DND-41 (cell line): ENCODE results near the gene SEPTIN3.

Experiments used
- ATAC-seq: fragments of 200-7000 bp; cut with Tn5 transposase; 3 replicates; pipeline ENCODE4 v1.9.1; 2021; ENCODE audit warnings: low read depth; ENCODE audit not compliant: insufficient read depth
- DNase-seq: peaks from one replicate; pipeline ENCODE4 v3.0.0-alpha.2; 2020
- H2AFZ ChIP-seq: 2 replicates; pipeline ENCODE4 v1.6.0; 2012; ENCODE audit warnings: low read depth, low read length
- H3K27ac ChIP-seq: 2 replicates; pipeline ENCODE4 v1.5.1; 2012; ENCODE audit warnings: low read length, inconsistent platforms
- H3K27me3 ChIP-seq: fragments of 200-600 bp; sonication (generic); 2 replicates; pipeline ENCODE4 v1.6.0; 2012; ENCODE audit warnings: low read length, mild to moderate bottlenecking, inconsistent platforms; ENCODE audit not compliant: insufficient read depth, poor library complexity
- H3K36me3 ChIP-seq: 2 replicates; pipeline ENCODE4 v1.5.1; 2012; ENCODE audit warnings: low read length, inconsistent platforms; ENCODE audit not compliant: insufficient read depth
- H3K4me1 ChIP-seq: 2 replicates; pipeline ENCODE4 v1.5.1; 2012; ENCODE audit warnings: mild to moderate bottlenecking, low read length; ENCODE audit not compliant: insufficient read depth
- H3K4me2 ChIP-seq: 2 replicates; pipeline ENCODE4 v1.6.0; 2012; ENCODE audit warnings: mild to moderate bottlenecking, moderate library complexity, low read length, inconsistent platforms; ENCODE audit not compliant: insufficient read depth
- H3K4me3 ChIP-seq, 2 experiments: fragments of 200-600 bp in 1 of 2; shearing (Covaris generic) in 1 of 2; 2 replicates each; pipeline ENCODE4 v1.5.1; 2012 to 2016; ENCODE audit warnings: inconsistent platforms in 2 of 2, low read length in 2 of 2, mild to moderate bottlenecking in 2 of 2, low read depth in 1 of 2, moderate library complexity in 1 of 2
- H3K79me2 ChIP-seq: 2 replicates; pipeline ENCODE4 v1.6.0; 2012; ENCODE audit warnings: low read length, inconsistent platforms; ENCODE audit not compliant: insufficient read depth
- H3K9ac ChIP-seq: 2 replicates; pipeline ENCODE4 v1.6.0; 2012; ENCODE audit warnings: low read depth, mild to moderate bottlenecking, inconsistent platforms, low read length, moderate library complexity
- H3K9me3 ChIP-seq: 2 replicates; pipeline ENCODE4 v1.5.1; 2012; ENCODE audit warnings: low read length, moderate library complexity, mild to moderate bottlenecking, inconsistent platforms; ENCODE audit not compliant: insufficient read depth, severe bottlenecking
- H4K20me1 ChIP-seq: 2 replicates; pipeline ENCODE4 v1.6.0; 2012; ENCODE audit warnings: low read length; ENCODE audit not compliant: insufficient read depth
- EZH2 ChIP-seq: IDR thresholded peaks from 3 replicates; pipeline ENCODE4 v1.6.1; 2012; ENCODE audit warnings: borderline replicate concordance, low read depth, mild to moderate bottlenecking, moderate library complexity, low read length, inconsistent platforms; ENCODE audit not compliant: severe bottlenecking
- TF ChIP-seq, protein P1 (sequence below): IDR thresholded peaks from 2 replicates; pipeline ENCODE4 v1.5.1; 2012; ENCODE audit warnings: borderline replicate concordance, low read length, moderate library complexity, mild to moderate bottlenecking; ENCODE audit not compliant: poor library complexity, severe bottlenecking; ENCODE audit errors: extremely low read depth

The SEPTIN3 gene

DNA sequence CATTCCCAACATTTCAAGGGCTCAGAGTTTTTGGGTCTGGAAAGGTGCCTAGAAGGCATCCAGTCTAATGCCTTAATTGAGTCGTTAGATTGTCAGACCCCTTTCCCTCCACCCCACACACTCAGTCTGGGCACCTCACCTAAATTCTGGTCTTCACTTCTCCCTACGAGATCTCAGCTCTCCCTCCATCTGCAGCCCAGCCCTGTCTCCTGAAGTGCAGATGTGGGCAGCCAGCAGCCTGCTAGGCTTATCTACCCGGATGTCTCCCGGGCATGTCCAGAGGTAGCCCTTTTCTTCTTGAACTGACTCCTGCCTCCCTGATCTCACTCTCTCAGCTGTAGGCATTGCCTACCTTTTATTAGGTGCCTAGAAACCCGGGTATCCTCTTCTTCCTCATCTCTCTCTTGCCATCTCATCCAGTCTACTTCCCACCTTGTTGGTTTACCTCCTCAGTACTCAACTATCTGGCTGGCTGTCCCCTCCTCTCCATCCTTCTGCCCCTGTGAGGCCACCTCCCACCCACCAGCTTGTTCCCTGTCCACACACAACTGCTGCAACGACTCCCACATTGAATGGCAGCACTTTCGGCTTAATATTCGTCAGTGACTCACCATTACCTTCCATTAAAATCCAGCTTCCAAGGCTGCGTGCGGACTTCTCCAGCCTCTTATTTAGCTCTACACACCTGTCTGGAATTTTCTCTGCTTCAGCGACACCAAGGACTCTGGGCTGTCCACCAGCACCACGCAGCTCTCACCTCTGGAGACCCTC lies 6.2 kb downstream of the SEPTIN3 start:
- Histone ChIP-seq H3K36me3 (no peaks in the 10 kb centered on the region), H3K4me3 (no peak overlapping the region), H3K9ac (no peak overlapping the region), H3K27ac (no peak overlapping the region), H2AFZ (no peak overlapping the region), H3K4me2 (no peak overlapping the region), H3K79me2 (no peaks in the 10 kb centered on the region), H3K9me3 (no peaks in the 10 kb centered on the region), H4K20me1 (peaks cover 20% of the 10 kb centered on the region), H3K4me1 (peaks cover 13% of the 10 kb centered on the region), H3K27me3 (peaks cover 39% of the 10 kb centered on the region)
- ATAC-seq (no peak), DNase-seq (no peak)
- TF ChIP-seq EZH2 = peak; percentile 51
- TF ChIP-seq, protein P1, sequence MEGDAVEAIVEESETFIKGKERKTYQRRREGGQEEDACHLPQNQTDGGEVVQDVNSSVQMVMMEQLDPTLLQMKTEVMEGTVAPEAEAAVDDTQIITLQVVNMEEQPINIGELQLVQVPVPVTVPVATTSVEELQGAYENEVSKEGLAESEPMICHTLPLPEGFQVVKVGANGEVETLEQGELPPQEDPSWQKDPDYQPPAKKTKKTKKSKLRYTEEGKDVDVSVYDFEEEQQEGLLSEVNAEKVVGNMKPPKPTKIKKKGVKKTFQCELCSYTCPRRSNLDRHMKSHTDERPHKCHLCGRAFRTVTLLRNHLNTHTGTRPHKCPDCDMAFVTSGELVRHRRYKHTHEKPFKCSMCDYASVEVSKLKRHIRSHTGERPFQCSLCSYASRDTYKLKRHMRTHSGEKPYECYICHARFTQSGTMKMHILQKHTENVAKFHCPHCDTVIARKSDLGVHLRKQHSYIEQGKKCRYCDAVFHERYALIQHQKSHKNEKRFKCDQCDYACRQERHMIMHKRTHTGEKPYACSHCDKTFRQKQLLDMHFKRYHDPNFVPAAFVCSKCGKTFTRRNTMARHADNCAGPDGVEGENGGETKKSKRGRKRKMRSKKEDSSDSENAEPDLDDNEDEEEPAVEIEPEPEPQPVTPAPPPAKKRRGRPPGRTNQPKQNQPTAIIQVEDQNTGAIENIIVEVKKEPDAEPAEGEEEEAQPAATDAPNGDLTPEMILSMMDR = no peak

DNA sequence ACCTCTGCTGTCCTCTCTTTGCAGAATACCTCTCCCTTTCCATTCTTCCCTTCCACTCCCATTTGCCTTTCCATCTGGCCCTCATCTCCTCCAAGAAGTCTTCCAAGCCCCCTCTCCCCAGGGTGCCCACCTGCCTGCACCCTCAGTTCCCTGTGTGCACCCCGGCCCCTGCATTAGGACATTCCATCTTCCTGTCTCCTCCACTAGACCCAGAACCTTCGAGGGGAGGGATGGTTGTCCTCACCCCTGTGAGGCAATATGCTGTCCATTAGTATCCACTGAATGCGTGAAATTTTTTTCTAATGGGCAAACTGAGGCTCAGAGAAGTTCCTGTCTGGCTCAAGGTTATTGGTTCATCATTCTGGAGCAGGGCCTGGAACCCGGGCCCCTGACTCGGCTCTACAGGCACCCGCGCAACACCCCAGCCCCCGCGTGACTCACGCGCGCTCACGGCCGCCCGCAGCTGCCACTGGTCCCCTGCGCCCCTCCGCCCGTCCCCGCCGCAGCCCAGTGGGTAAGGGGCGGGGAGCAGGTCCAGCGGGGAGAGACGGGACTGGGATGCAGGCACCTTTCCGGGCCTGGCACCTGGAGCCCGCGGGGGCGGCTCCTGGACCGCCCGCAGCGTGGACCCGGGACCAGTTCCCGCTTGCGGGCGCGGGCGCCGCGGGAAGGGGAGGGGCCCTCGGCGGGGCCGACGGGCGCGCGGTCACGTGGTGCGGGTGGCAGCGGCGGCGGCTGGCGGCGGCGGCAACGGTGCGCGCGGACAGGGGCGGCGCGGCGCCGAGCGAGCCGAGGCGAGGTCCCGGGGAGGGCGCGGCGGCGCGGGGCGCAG lies 7.0 kb downstream of the SEPTIN3 start:
- Histone ChIP-seq H3K79me2 (no peaks in the 10 kb centered on the region), H3K4me1 (peaks cover 13% of the 10 kb centered on the region), H3K36me3 (no peaks in the 10 kb centered on the region), H4K20me1 (peaks cover 20% of the 10 kb centered on the region), H2AFZ (peak overlapping the region; percentile 57), H3K4me3 (peak overlapping the region; percentile 14 to 55; a peak in 3 of 4 replicates), H3K9me3 (no peaks in the 10 kb centered on the region), H3K9ac (peak overlapping the region; percentile 38; the same call in 1 of the 2 replicates), H3K27me3 (peaks cover 39% of the 10 kb centered on the region), H3K27ac (no peak overlapping the region), H3K4me2 (peak overlapping the region; percentile 65)
- ATAC-seq = peak; percentile 64
- DNase-seq = peak; percentile 49
- TF ChIP-seq, protein P1 = no peak
- peak; percentile 90 for TF ChIP-seq EZH2

DNA sequence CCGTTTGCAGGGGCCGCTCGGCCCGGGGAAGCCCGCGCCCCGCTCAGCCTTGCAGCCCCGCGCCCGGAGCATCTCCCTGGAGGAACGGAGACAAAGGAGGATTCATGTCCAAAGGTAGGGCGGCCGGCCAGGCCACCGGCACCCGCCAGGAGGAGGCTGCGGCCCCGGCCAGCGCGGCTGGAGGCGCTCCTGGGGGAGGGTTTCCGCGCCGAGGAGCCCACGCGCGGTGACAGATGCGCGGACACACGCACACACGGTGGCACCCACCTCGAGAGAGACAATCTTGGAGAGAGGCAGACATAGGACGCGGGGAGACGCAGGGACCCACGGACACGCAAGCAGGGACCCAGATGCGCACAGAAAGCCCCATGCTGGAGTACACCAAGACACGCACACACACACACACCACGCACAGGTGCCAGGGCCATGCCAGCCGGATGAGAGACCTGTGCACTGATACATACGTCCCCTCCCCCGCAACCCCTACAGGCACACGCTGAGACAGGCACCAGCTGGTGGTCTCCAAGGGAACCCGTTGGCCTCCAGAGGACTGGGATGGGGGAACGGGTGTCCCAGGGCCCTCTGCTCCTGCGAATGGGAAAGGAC lies 7.8 kb downstream of the SEPTIN3 start:
- TF ChIP-seq, protein P1 = no peak
- peak; percentile 77 for TF ChIP-seq EZH2
- peak; percentile 46; the same call in 2 of the 3 replicates for ATAC-seq
- Histone ChIP-seq H4K20me1 (peaks cover 16% of the 10 kb centered on the region), H3K4me3 (peak overlapping the region in 1 of 2 experiments; percentile 47; a peak in 2 of 4 replicates), H3K27me3 (peaks cover 39% of the 10 kb centered on the region), H2AFZ (peak overlapping the region; percentile 5; the same call in 1 of the 2 replicates), H3K79me2 (no peaks in the 10 kb centered on the region), H3K4me1 (peaks cover 13% of the 10 kb centered on the region), H3K36me3 (no peaks in the 10 kb centered on the region), H3K27ac (no peak overlapping the region), H3K9me3 (no peaks in the 10 kb centered on the region), H3K4me2 (peak overlapping the region; percentile 65), H3K9ac (peak overlapping the region; percentile 31)
- DNase-seq = peak; percentile 24
